Measurements from ENCODE around the gene MAML3. TPM values are rescaled to one million over a fixed set of nuclear protein-coding genes. Genes with fewer than 3 reads are reported as not detected.
A peak's percentile ranks its signal among the peaks of the same experiment; 100 is the strongest.

MAML3 gene
- total RNA-seq, 1 donor, result 6.5 TPM

DNA sequence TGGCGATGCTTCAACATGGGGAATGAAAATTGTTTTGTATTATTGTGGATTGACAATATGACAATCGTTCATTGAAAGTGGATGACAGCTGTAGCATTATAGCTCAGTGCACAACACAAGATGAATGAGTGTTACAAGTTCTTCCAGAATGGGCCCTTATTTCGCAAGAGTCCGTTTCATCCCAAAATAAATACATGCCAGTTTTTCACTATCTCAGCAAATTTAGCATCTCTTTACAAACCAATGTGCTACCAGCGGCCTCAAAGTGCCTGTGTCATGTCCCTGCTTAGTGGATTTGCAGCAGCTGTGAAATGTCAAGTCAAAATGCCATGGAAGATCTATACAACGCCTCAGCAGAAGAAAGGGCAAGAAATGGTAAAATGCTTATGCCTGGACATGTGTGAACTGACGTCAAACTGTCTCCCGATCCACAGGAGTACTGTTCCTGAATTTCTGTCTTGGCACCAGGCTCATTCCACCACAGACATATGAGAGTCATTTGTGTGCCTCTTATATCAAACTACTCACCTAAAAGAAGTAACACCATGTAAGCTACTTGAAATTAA is 109.6 kb downstream of the MAML3 start:
- TF ChIP-seq, protein P1, sequence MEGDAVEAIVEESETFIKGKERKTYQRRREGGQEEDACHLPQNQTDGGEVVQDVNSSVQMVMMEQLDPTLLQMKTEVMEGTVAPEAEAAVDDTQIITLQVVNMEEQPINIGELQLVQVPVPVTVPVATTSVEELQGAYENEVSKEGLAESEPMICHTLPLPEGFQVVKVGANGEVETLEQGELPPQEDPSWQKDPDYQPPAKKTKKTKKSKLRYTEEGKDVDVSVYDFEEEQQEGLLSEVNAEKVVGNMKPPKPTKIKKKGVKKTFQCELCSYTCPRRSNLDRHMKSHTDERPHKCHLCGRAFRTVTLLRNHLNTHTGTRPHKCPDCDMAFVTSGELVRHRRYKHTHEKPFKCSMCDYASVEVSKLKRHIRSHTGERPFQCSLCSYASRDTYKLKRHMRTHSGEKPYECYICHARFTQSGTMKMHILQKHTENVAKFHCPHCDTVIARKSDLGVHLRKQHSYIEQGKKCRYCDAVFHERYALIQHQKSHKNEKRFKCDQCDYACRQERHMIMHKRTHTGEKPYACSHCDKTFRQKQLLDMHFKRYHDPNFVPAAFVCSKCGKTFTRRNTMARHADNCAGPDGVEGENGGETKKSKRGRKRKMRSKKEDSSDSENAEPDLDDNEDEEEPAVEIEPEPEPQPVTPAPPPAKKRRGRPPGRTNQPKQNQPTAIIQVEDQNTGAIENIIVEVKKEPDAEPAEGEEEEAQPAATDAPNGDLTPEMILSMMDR (IDR thresholded peaks at IDR 0.05; ENCODE audit: insufficient read depth, low read depth, low read length), result no peak
- H3K4me3 ChIP-seq (ENCODE audit: low read depth, low read length), result no peak overlapping the region
- peak; percentile 64 for DNase-seq (ENCODE audit: low read depth)

- TF ChIP-seq, protein P1 (IDR thresholded peaks at IDR 0.05; ENCODE audit: insufficient read depth, low read depth, low read length), result no peak
- DNase-seq (ENCODE audit: low read depth), result no peak
Observed at GRCh38 chr4:140042634-140043033, 111.3 kb downstream of the MAML3 start.

GRCh38 chr4:140038031-140038533 is 115.9 kb downstream of the MAML3 start:
- DNase-seq (ENCODE audit: low read depth), result no peak
- TF ChIP-seq, protein P1 (IDR thresholded peaks at IDR 0.05; ENCODE audit: insufficient read depth, low read depth, low read length), result no peak
- no peak overlapping the region for H3K4me3 ChIP-seq (ENCODE audit: low read depth, low read length)

More at GRCh38 chr4:140042634-140043033, 111.3 kb downstream of the MAML3 start:
- no peak overlapping the region for H3K4me3 ChIP-seq (ENCODE audit: low read depth, low read length)

DNA sequence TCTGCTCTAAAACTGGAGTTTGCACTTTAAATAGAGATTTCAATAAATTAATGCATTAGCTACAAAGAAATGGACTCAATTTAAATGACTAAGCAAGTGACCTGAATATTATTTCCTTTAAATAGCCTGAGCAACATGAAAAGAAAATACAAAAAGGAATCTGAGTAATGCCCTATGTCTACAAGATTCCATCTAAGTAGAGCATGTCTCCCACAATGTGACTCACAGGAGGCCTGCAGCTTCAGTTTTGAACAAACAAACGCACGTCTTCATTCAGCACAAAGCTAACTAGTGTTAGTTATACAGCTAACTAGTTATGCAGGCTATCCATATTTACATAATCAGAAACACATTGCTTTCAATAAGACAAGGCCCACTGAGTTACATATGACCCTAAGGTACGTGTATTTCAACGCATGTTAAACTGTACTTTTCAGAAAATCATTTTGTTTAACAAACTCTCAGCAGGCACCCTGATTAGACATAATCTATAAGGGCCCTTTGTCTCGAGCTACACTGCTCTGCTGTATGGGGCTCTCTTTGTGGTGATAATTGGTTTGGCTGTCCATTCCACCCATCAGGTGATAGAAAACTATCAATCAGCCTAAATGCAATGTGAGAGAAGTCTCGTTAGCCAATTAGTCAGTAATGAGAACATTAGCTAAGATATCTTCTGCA is 116.5 kb downstream of the MAML3 start:
- TF ChIP-seq, protein P1 (IDR thresholded peaks at IDR 0.05; ENCODE audit: insufficient read depth, low read depth, low read length), result no peak
- DNase-seq (ENCODE audit: low read depth), result peak; percentile 77
- no peak overlapping the region for H3K4me3 ChIP-seq (ENCODE audit: low read depth, low read length)

GRCh38 chr4:140031706-140032105 is 122.3 kb downstream of the MAML3 start:
- TF ChIP-seq, protein P1 (IDR thresholded peaks at IDR 0.05; ENCODE audit: insufficient read depth, low read depth, low read length), result no peak
- H3K4me3 ChIP-seq (ENCODE audit: low read depth, low read length), result no peak overlapping the region
- no peak for DNase-seq (ENCODE audit: low read depth)

- TF ChIP-seq, protein P1 (IDR thresholded peaks at IDR 0.05; ENCODE audit: insufficient read depth, low read depth, low read length), result no peak
- no peak for DNase-seq (ENCODE audit: low read depth)
- H3K4me3 ChIP-seq (ENCODE audit: low read depth, low read length), result no peak overlapping the region
Observed at GRCh38 chr4:140031061-140031460, 122.9 kb downstream of the MAML3 start.

Measured in fibroblast of villous mesenchyme (primary cell).